IPS-15b (cell line): ENCODE measurements around the gene KRT36.

Experiments used
- H3K27me3 ChIP-seq: one replicate; pipeline ENCODE4 v1.6.1; 2013; ENCODE audit warnings: low read length; ENCODE audit not compliant: control insufficient read depth, insufficient read depth
- H3K36me3 ChIP-seq: one replicate; pipeline ENCODE4 v1.6.1; 2013; ENCODE audit warnings: low read length; ENCODE audit not compliant: control insufficient read depth, insufficient read depth
- H3K4me1 ChIP-seq: one replicate; pipeline ENCODE4 v1.6.1; 2013; ENCODE audit warnings: mild to moderate bottlenecking, low read length; ENCODE audit not compliant: control insufficient read depth, insufficient read depth
- H3K4me3 ChIP-seq: one replicate; pipeline ENCODE4 v1.5.1; 2013; ENCODE audit warnings: low read depth, low read length
- H3K9ac ChIP-seq: one replicate; pipeline ENCODE4 v1.6.1; 2013; ENCODE audit warnings: low read depth, mild to moderate bottlenecking, low read length
- H3K9me3 ChIP-seq: one replicate; pipeline ENCODE4 v1.6.1; 2013; ENCODE audit warnings: mild to moderate bottlenecking, low read length; ENCODE audit not compliant: control insufficient read depth, insufficient read depth

The KRT36 gene

GRCh38 chr17:41492351-41492750 lies 2.6 kb upstream of the KRT36 start:
- H3K36me3 ChIP-seq = no peaks in the 10 kb centered on the region
- H3K4me1 ChIP-seq = no peaks in the 10 kb centered on the region
- H3K27me3 ChIP-seq = no peaks in the 10 kb centered on the region
- H3K9ac ChIP-seq = no peak overlapping the region
- no peak overlapping the region for H3K4me3 ChIP-seq
- H3K9me3 ChIP-seq = no peaks in the 10 kb centered on the region

GRCh38 chr17:41491476-41491875 lies 1.8 kb upstream of the KRT36 start:
- Histone ChIP-seq H3K27me3 (peaks cover 3% of the 10 kb centered on the region), H3K9ac (no peak overlapping the region), H3K4me3 (no peak overlapping the region), H3K36me3 (no peaks in the 10 kb centered on the region), H3K4me1 (no peaks in the 10 kb centered on the region), H3K9me3 (no peaks in the 10 kb centered on the region)

GRCh38 chr17:41490000-41490990 lies 585 bp upstream of the KRT36 start:
- no peaks in the 10 kb centered on the region for H3K9me3 ChIP-seq
- H3K27me3 ChIP-seq = peaks cover 5% of the 10 kb centered on the region
- H3K36me3 ChIP-seq = no peaks in the 10 kb centered on the region
- no peak overlapping the region for H3K9ac ChIP-seq
- no peak overlapping the region for H3K4me3 ChIP-seq
- H3K4me1 ChIP-seq = no peaks in the 10 kb centered on the region

GRCh38 chr17:41486809-41487530 lies 2.7 kb downstream of the KRT36 start:
- Histone ChIP-seq H3K27me3 (peaks cover 5% of the 10 kb centered on the region), H3K9ac (no peak overlapping the region), H3K4me3 (no peak overlapping the region), H3K36me3 (no peaks in the 10 kb centered on the region), H3K4me1 (no peaks in the 10 kb centered on the region), H3K9me3 (no peaks in the 10 kb centered on the region)

- Histone ChIP-seq H3K4me3 (no peak overlapping the region), H3K27me3 (peaks cover 5% of the 10 kb centered on the region), H3K4me1 (no peaks in the 10 kb centered on the region), H3K9ac (no peak overlapping the region), H3K9me3 (no peaks in the 10 kb centered on the region), H3K36me3 (no peaks in the 10 kb centered on the region)
These were observed 3.4 kb downstream of the KRT36 start for GRCh38 chr17:41486316-41486715.

- Histone ChIP-seq H3K9me3 (no peaks in the 10 kb centered on the region), H3K4me3 (no peak overlapping the region), H3K9ac (no peak overlapping the region), H3K27me3 (peaks cover 5% of the 10 kb centered on the region), H3K4me1 (no peaks in the 10 kb centered on the region), H3K36me3 (no peaks in the 10 kb centered on the region)
These were observed 4.5 kb downstream of the KRT36 start for GRCh38 chr17:41484920-41485904.

- Histone ChIP-seq H3K4me3 (no peak overlapping the region), H3K4me1 (no peaks in the 10 kb centered on the region), H3K9me3 (no peaks in the 10 kb centered on the region), H3K27me3 (peaks cover 5% of the 10 kb centered on the region), H3K36me3 (no peaks in the 10 kb centered on the region), H3K9ac (no peak overlapping the region)
These were observed 5.5 kb downstream of the KRT36 start for GRCh38 chr17:41483991-41484826.

GRCh38 chr17:41483531-41483930 lies 6.2 kb downstream of the KRT36 start:
- Histone ChIP-seq H3K4me3 (no peak overlapping the region), H3K36me3 (no peaks in the 10 kb centered on the region), H3K9me3 (no peaks in the 10 kb centered on the region), H3K4me1 (no peaks in the 10 kb centered on the region), H3K9ac (no peak overlapping the region), H3K27me3 (peaks cover 5% of the 10 kb centered on the region)

GRCh38 chr17:41481036-41481435 lies 8.7 kb downstream of the KRT36 start, which contains the start of gene KRT35:
Gene KRT35 (minus strand): TSS chr17:41481151. CDS start chr17:41481097, 54 bp downstream.
- H3K9me3 ChIP-seq = no peaks in the 10 kb centered on the region
- H3K36me3 ChIP-seq = no peaks in the 10 kb centered on the region
- no peaks in the 10 kb centered on the region for H3K27me3 ChIP-seq
- H3K9ac ChIP-seq = no peak within 1 kb of the TSS
- no peaks in the 10 kb centered on the region for H3K4me1 ChIP-seq
- no peak within 1 kb of the TSS for H3K4me3 ChIP-seq

GRCh38 chr17:41480581-41480980 lies 9.1 kb downstream of the KRT36 start:
- no peaks in the 10 kb centered on the region for H3K4me1 ChIP-seq
- no peak overlapping the region for H3K4me3 ChIP-seq
- no peak overlapping the region for H3K9ac ChIP-seq
- no peaks in the 10 kb centered on the region for H3K27me3 ChIP-seq
- H3K36me3 ChIP-seq = no peaks in the 10 kb centered on the region
- no peaks in the 10 kb centered on the region for H3K9me3 ChIP-seq
